ENCODE measurements around the gene LSMEM2. TPM values are rescaled to one million over a fixed set of nuclear protein-coding genes. Genes with fewer than 3 reads are reported as not detected.

The LSMEM2 gene
- polyA plus RNA-seq, 1 experiment, result not detected

- ChIA-PET CTCF (interaction anchor here (0.6 to 1.9 kb wide), 5 partner anchors 9 to 583 kb away, joined by 4 to 8 read pairs (median 6); no protein-coding TSS in a partner anchor), POLR2A (no interaction called here)
- no peak overlapping the region for H3K4me3 ChIP-seq (ENCODE audit: low read depth, low read length)
- DNase-seq (ENCODE audit: low read depth, low spot score), result no peak
- H3K9me3 ChIP-seq (ENCODE audit: control insufficient read depth, insufficient read depth, low read length), result no peaks in the 10 kb centered on the region; the same call in 1 of the 2 replicates
- H3K27me3 ChIP-seq (ENCODE audit: control insufficient read depth, insufficient read depth, low read length), result no peaks in the 10 kb centered on the region
- peak overlapping the region; percentile 39 for H3K27ac ChIP-seq (ENCODE audit: low read depth, low read length)
- TF ChIP-seq, protein P1, sequence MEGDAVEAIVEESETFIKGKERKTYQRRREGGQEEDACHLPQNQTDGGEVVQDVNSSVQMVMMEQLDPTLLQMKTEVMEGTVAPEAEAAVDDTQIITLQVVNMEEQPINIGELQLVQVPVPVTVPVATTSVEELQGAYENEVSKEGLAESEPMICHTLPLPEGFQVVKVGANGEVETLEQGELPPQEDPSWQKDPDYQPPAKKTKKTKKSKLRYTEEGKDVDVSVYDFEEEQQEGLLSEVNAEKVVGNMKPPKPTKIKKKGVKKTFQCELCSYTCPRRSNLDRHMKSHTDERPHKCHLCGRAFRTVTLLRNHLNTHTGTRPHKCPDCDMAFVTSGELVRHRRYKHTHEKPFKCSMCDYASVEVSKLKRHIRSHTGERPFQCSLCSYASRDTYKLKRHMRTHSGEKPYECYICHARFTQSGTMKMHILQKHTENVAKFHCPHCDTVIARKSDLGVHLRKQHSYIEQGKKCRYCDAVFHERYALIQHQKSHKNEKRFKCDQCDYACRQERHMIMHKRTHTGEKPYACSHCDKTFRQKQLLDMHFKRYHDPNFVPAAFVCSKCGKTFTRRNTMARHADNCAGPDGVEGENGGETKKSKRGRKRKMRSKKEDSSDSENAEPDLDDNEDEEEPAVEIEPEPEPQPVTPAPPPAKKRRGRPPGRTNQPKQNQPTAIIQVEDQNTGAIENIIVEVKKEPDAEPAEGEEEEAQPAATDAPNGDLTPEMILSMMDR (IDR thresholded peaks at IDR 0.05; ENCODE audit: low read depth, low read length), result no peak
Observed at GRCh38 chr3:50255251-50255615, 23.7 kb upstream of the LSMEM2 start.

DNA sequence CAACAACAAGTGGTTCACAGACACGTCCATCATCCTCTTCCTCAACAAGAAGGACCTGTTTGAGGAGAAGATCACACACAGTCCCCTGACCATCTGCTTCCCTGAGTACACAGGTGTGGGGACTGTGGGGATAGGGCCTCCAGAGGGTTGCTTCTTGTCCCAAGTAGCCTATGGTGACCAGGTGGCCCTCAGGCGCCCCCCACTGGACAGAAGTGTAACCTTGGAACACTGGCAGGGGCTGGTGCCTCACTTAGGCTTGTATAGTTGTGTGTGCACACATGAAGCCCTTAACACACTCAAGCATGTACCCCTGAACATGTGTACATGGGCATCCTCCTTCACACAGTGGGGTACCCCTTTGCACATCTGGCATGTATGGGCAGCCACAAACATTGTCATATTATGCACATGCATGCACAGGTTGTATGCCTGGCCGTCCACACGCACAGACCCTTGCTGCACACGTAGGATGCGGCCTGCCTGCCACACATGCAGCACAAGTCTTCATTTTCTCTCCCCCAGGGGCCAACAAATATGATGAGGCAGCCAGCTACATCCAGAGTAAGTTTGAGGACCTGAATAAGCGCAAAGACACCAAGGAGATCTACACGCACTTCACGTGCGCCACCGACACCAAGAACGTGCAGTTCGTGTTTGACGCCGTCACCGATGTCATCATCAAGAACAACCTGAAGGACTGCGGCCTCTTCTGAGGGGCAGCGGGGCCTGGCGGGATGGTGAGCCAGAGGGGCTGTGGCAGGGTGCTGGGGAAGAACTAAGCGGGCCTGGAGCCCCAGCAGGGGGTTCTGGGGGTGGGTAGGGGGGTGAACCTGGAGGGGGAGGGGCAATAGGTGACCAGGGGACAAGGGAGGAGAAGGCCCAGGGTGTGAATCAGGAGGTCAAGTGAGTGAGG, 21.7 kb upstream of the LSMEM2 start:
- H3K4me3 ChIP-seq (ENCODE audit: low read depth, low read length), result no peak overlapping the region
- no peaks in the 10 kb centered on the region for H3K27me3 ChIP-seq (ENCODE audit: control insufficient read depth, insufficient read depth, low read length)
- DNase-seq (ENCODE audit: low read depth, low spot score), result no peak
- ChIA-PET POLR2A (interaction anchor here (1.1 kb wide), 1 partner anchor 12 kb away, joined by 3 read pairs; the partner anchor contains the start of gene SEMA3B), CTCF (interaction anchor here (0.6 to 4.8 kb wide), 9 partner anchors 7 to 69 kb away, joined by 3 to 35 read pairs (median 6); no protein-coding TSS in a partner anchor)
- H3K9me3 ChIP-seq (ENCODE audit: control insufficient read depth, insufficient read depth, low read length), result no peaks in the 10 kb centered on the region; the same call in 1 of the 2 replicates
- no peak overlapping the region for H3K27ac ChIP-seq (ENCODE audit: low read depth, low read length)
- TF ChIP-seq, protein P1 (IDR thresholded peaks at IDR 0.05; ENCODE audit: low read depth, low read length), result peak; percentile 64

DNA sequence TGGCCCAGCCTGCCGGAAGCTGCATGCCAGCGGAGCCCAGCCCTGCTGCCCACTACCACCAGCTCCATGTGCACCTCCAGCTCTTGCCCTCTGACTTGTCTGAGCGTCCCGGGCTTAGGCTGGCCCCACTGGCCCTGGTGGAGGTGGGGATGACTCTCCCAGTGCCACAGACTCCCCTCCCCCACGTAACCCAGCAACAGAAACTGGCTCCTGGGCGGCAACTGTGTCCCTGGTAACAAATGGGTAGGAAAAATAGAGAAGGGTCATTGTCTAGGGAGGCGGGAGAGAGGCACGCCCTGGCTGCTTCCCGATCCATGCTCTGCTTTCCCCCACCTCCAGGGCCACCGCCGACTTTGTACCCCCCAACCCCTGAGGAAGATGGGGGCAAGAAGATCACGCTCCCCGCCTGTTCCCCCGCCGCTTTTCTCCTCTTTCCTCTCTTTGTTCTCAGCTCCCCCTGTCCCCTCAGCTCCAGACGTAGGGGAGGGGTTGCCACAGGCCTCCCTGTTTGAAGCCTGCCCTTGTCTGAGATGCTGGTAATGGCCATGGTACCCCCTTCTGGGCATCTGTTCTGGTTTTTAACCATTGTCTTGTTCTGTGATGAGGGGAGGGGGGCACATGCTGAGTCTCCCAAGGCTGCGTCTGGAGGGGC, 20.7 kb upstream of the LSMEM2 start:
- H3K9me3 ChIP-seq (ENCODE audit: control insufficient read depth, insufficient read depth, low read length), result no peaks in the 10 kb centered on the region; the same call in 1 of the 2 replicates
- no peak for DNase-seq (ENCODE audit: low read depth, low spot score)
- POLR2A ChIA-PET, result interaction anchor here (0.6 kb wide), 1 partner anchor 63 kb away, joined by 5 read pairs; no protein-coding TSS in a partner anchor
- H3K4me3 ChIP-seq (ENCODE audit: low read depth, low read length), result no peak overlapping the region
- H3K27me3 ChIP-seq (ENCODE audit: control insufficient read depth, insufficient read depth, low read length), result no peaks in the 10 kb centered on the region
- CTCF ChIA-PET, result interaction anchor here (0.6 to 4.8 kb wide), 9 partner anchors 8 to 161 kb away, joined by 3 to 35 read pairs (median 6); no protein-coding TSS in a partner anchor
- TF ChIP-seq, protein P1 (IDR thresholded peaks at IDR 0.05; ENCODE audit: low read depth, low read length), result no peak
- H3K27ac ChIP-seq (ENCODE audit: low read depth, low read length), result no peak overlapping the region

DNA sequence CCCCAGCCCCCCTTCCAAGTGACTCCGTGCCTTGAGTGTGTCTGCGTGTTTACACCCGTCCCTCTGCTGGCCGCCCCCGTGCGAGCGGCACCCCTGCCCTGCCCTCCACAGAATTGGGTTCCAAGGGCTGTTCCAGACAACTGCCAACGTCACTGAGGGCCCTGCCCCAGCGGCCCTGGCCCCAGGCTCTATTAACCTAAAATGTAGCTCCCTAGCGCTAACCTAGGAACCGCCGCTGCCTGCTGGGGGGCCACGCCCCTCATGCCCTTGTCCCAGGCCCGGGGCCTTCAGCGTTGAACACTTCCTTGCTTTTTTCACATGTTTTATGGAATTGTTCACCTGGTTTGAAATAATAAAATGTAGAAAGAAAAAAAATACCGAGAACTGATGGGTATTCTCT, 19.9 kb upstream of the LSMEM2 start:
- ChIA-PET CTCF (interaction anchor here (0.5 to 4.8 kb wide), 13 partner anchors 9 to 162 kb away, joined by 3 to 35 read pairs (median 6); no protein-coding TSS in a partner anchor), POLR2A (interaction anchor here (0.6 kb wide), 1 partner anchor 64 kb away, joined by 5 read pairs; no protein-coding TSS in a partner anchor)
- DNase-seq (ENCODE audit: low read depth, low spot score), result no peak
- Histone ChIP-seq H3K9me3 (ENCODE audit: control insufficient read depth, insufficient read depth, low read length) (no peaks in the 10 kb centered on the region; the same call in 1 of the 2 replicates), H3K27ac (ENCODE audit: low read depth, low read length) (no peak overlapping the region), H3K27me3 (ENCODE audit: control insufficient read depth, insufficient read depth, low read length) (no peaks in the 10 kb centered on the region), H3K4me3 (ENCODE audit: low read depth, low read length) (no peak overlapping the region)
- TF ChIP-seq, protein P1 (IDR thresholded peaks at IDR 0.05; ENCODE audit: low read depth, low read length), result no peak

All from AG04450 (cell line).